Central memory CD8-positive, alpha-beta T cell (primary cell): Measurements from ENCODE around the gene DMKN.
A peak's percentile ranks its signal among the peaks of the same experiment; 100 is the strongest.

Experiments
- ATAC-seq: fragments of 150-1000 bp; cut with Tn5 transposase; replicated peaks from 2 replicates; pipeline ENCODE4 v1.10.0; 2022; ENCODE audit warnings: mild to moderate bottlenecking, moderate FRiP score, moderate number of reproducible peaks; ENCODE audit not compliant: poor library complexity, severe bottlenecking; ENCODE audit errors: extremely low read depth
- DNase-seq, 2 donors: peaks; one replicate each; pipeline ENCODE4 v3.0.0; 2021; ENCODE audit warnings: low spot score in 2 of 2
- H3K27ac Mint-ChIP-seq: one replicate; pipeline ENCODE4 v1.8.0; 2022; ENCODE audit warnings: low read depth, mild to moderate bottlenecking, moderate library complexity, mixed read lengths
- H3K27me3 Mint-ChIP-seq: one replicate; pipeline ENCODE4 v1.8.0; 2022; ENCODE audit warnings: mixed read lengths
- H3K36me3 Mint-ChIP-seq: one replicate; pipeline ENCODE4 v1.8.0; 2022; ENCODE audit warnings: mild to moderate bottlenecking, moderate library complexity, mixed read lengths; ENCODE audit not compliant: insufficient read depth
- H3K4me1 Mint-ChIP-seq: one replicate; pipeline ENCODE4 v1.8.0; 2022; ENCODE audit warnings: mixed read lengths
- H3K4me3 Mint-ChIP-seq: one replicate; pipeline ENCODE4 v1.8.0; 2022; ENCODE audit warnings: mild to moderate bottlenecking, moderate library complexity, mixed read lengths
- H3K9me3 Mint-ChIP-seq: one replicate; pipeline ENCODE4 v1.8.0; 2022; ENCODE audit warnings: mixed read lengths

Gene DMKN

GRCh38 chr19:35512831-35513627 is 420 bp downstream of the DMKN start:
- ATAC-seq (no peak), DNase-seq (no peak)
- Mint-ChIP-seq H3K4me1 (peaks cover 15% of the 10 kb centered on the region), H3K4me3 (no peak overlapping the region), H3K27me3 (peaks cover 39% of the 10 kb centered on the region), H3K27ac (no peak overlapping the region), H3K9me3 (no peaks in the 10 kb centered on the region), H3K36me3 (peaks cover 4% of the 10 kb centered on the region)

GRCh38 chr19:35511337-35511736 is 2.1 kb downstream of the DMKN start:
- H3K4me1 Mint-ChIP-seq: peaks cover 15% of the 10 kb centered on the region
- peaks cover 43% of the 10 kb centered on the region for H3K27me3 Mint-ChIP-seq
- ATAC-seq (no peak), DNase-seq (no peak)
- H3K36me3 Mint-ChIP-seq: peaks cover 4% of the 10 kb centered on the region
- H3K4me3 Mint-ChIP-seq: peak overlapping the region; percentile 29
- no peak overlapping the region for H3K27ac Mint-ChIP-seq
- no peaks in the 10 kb centered on the region for H3K9me3 Mint-ChIP-seq

GRCh38 chr19:35510626-35510964 is 2.9 kb downstream of the DMKN start:
- no peak for DNase-seq
- Mint-ChIP-seq H3K4me1 (peaks cover 15% of the 10 kb centered on the region), H3K36me3 (peaks cover 4% of the 10 kb centered on the region), H3K27ac (no peak overlapping the region), H3K27me3 (peaks cover 43% of the 10 kb centered on the region), H3K9me3 (no peaks in the 10 kb centered on the region), H3K4me3 (peak overlapping the region; percentile 80)
- ATAC-seq: no peak

GRCh38 chr19:35509861-35510625 is 3.4 kb downstream of the DMKN start:
- Mint-ChIP-seq H3K36me3 (peaks cover 4% of the 10 kb centered on the region), H3K27ac (no peak overlapping the region), H3K27me3 (peaks cover 43% of the 10 kb centered on the region), H3K4me3 (peak overlapping the region; percentile 80), H3K4me1 (peaks cover 15% of the 10 kb centered on the region), H3K9me3 (no peaks in the 10 kb centered on the region)
- peak; percentile 45 to 70 for DNase-seq
- peak; percentile 62 for ATAC-seq

- peaks cover 4% of the 10 kb centered on the region for H3K36me3 Mint-ChIP-seq
- no peak overlapping the region for H3K27ac Mint-ChIP-seq
- H3K9me3 Mint-ChIP-seq: no peaks in the 10 kb centered on the region
- ATAC-seq (peak; percentile 78), DNase-seq (peak in 1 of 2 donors; percentile 28)
- peak overlapping the region; percentile 80 for H3K4me3 Mint-ChIP-seq
- H3K4me1 Mint-ChIP-seq: peaks cover 15% of the 10 kb centered on the region
- H3K27me3 Mint-ChIP-seq: peaks cover 47% of the 10 kb centered on the region
Observed at GRCh38 chr19:35509018-35509652, 4.3 kb downstream of the DMKN start.

GRCh38 chr19:35508129-35508528 is 5.3 kb downstream of the DMKN start:
- peaks cover 15% of the 10 kb centered on the region for H3K4me1 Mint-ChIP-seq
- H3K9me3 Mint-ChIP-seq: no peaks in the 10 kb centered on the region
- no peak overlapping the region for H3K27ac Mint-ChIP-seq
- peaks cover 4% of the 10 kb centered on the region for H3K36me3 Mint-ChIP-seq
- DNase-seq (no peak), ATAC-seq (no peak)
- no peak overlapping the region for H3K4me3 Mint-ChIP-seq
- H3K27me3 Mint-ChIP-seq: peaks cover 45% of the 10 kb centered on the region

- no peak for ATAC-seq
- H3K4me1 Mint-ChIP-seq: peaks cover 15% of the 10 kb centered on the region
- DNase-seq: no peak
- no peak overlapping the region for H3K27ac Mint-ChIP-seq
- H3K9me3 Mint-ChIP-seq: no peaks in the 10 kb centered on the region
- peaks cover 4% of the 10 kb centered on the region for H3K36me3 Mint-ChIP-seq
- peaks cover 45% of the 10 kb centered on the region for H3K27me3 Mint-ChIP-seq
- H3K4me3 Mint-ChIP-seq: no peak overlapping the region
Observed at GRCh38 chr19:35507561-35507960, 5.9 kb downstream of the DMKN start.

- peaks cover 21% of the 10 kb centered on the region for H3K4me1 Mint-ChIP-seq
- H3K4me3 Mint-ChIP-seq: no peak overlapping the region
- no peaks in the 10 kb centered on the region for H3K9me3 Mint-ChIP-seq
Observed at GRCh38 chr19:35506011-35506410, 7.4 kb downstream of the DMKN start.

GRCh38 chr19:35502751-35503150 is 10.7 kb downstream of the DMKN start:
- Mint-ChIP-seq H3K36me3 (no peaks in the 10 kb centered on the region), H3K4me3 (no peak overlapping the region), H3K9me3 (no peaks in the 10 kb centered on the region), H3K4me1 (peaks cover 6% of the 10 kb centered on the region), H3K27me3 (peaks cover 38% of the 10 kb centered on the region), H3K27ac (no peak overlapping the region)
- ATAC-seq (no peak), DNase-seq (no peak)

More at GRCh38 chr19:35506011-35506410, 7.4 kb downstream of the DMKN start:
- Mint-ChIP-seq H3K27me3 (peaks cover 46% of the 10 kb centered on the region), H3K27ac (no peak overlapping the region), H3K36me3 (peaks cover 4% of the 10 kb centered on the region)
- DNase-seq (no peak), ATAC-seq (no peak)

- H3K4me1 Mint-ChIP-seq: peaks cover 6% of the 10 kb centered on the region
- H3K27me3 Mint-ChIP-seq: peaks cover 28% of the 10 kb centered on the region
- peaks cover 2% of the 10 kb centered on the region for H3K36me3 Mint-ChIP-seq
- no peaks in the 10 kb centered on the region for H3K9me3 Mint-ChIP-seq
- ATAC-seq (no peak), DNase-seq (no peak)
- H3K27ac Mint-ChIP-seq: no peak overlapping the region
- no peak overlapping the region for H3K4me3 Mint-ChIP-seq
Observed at GRCh38 chr19:35501684-35502083, 11.8 kb downstream of the DMKN start.

- peaks cover 6% of the 10 kb centered on the region for H3K4me1 Mint-ChIP-seq
- H3K36me3 Mint-ChIP-seq: peaks cover 2% of the 10 kb centered on the region
- no peaks in the 10 kb centered on the region for H3K9me3 Mint-ChIP-seq
- no peak overlapping the region for H3K4me3 Mint-ChIP-seq
- no peak overlapping the region for H3K27ac Mint-ChIP-seq
- DNase-seq (no peak), ATAC-seq (no peak)
- peaks cover 27% of the 10 kb centered on the region for H3K27me3 Mint-ChIP-seq
Observed at GRCh38 chr19:35500611-35501010, 12.8 kb downstream of the DMKN start.

- no peak overlapping the region for H3K27ac Mint-ChIP-seq
Observed at GRCh38 chr19:35498984-35499527, 14.4 kb downstream of the DMKN start.

More at GRCh38 chr19:35498984-35499527, 14.4 kb downstream of the DMKN start:
- peaks cover 15% of the 10 kb centered on the region for H3K4me1 Mint-ChIP-seq
- ATAC-seq (no peak), DNase-seq (no peak)
- H3K36me3 Mint-ChIP-seq: peaks cover 2% of the 10 kb centered on the region
- H3K4me3 Mint-ChIP-seq: no peak overlapping the region
- H3K9me3 Mint-ChIP-seq: no peaks in the 10 kb centered on the region
- peaks cover 22% of the 10 kb centered on the region for H3K27me3 Mint-ChIP-seq
